Gastrocnemius medialis (tissue), 4 donors: Measurements from ENCODE around the gene WEE1. TPM values are rescaled to one million over a fixed set of nuclear protein-coding genes. Genes with fewer than 3 reads are reported as not detected.
"Not testable (repeated sequence)": the region's sequence is repeated elsewhere in the genome, so short reads cannot be mapped to it uniquely, and the experiment has no call there.

Experiments used
- ATAC-seq, 2 donors: fragments of 150-250 bp; one replicate each; pipeline ENCODE4 v1.9.1; 2016
- DNase-seq, 2 donors: peaks; one replicate each; pipeline ENCODE4 v3.0.0-alpha.2; 2019
- H3K27ac ChIP-seq, 4 donors: fragments of 200-600 bp; sonication (generic); 1 replicate in 1 of 4; 2 replicates in 3 of 4; pipeline ENCODE4 v1.5.1; 2016 to 2018; ENCODE audit warnings: mild to moderate bottlenecking in 2 of 4, moderate library complexity in 1 of 4
- H3K27me3 ChIP-seq, 3 donors: fragments of 200-600 bp; sonication (generic) in 2 of 3; 1 replicate in 1 of 3; 2 replicates in 2 of 3; pipeline versions ENCODE4 v1.5.1 to v1.6.0; 2016 to 2019; ENCODE audit warnings: mild to moderate bottlenecking in 1 of 3, moderate library complexity in 1 of 3
- H3K36me3 ChIP-seq, 2 donors: fragments of 200-600 bp; sonication (generic) in 1 of 2; one replicate each; pipeline ENCODE4 v1.5.1; 2017 to 2018
- H3K4me1 ChIP-seq, 2 donors: fragments of 200-600 bp; sonication (generic) in 1 of 2; one replicate each; pipeline ENCODE4 v1.5.1; 2016 to 2017; ENCODE audit warnings: mild to moderate bottlenecking in 2 of 2
- H3K4me3 ChIP-seq, 4 donors: fragments of 200-600 bp; sonication (generic) in 3 of 4; 1 replicate in 1 of 4; 2 replicates in 3 of 4; pipeline ENCODE4 v1.5.1; 2016 to 2019; ENCODE audit warnings: mild to moderate bottlenecking in 2 of 4
- H3K9me3 ChIP-seq, 3 donors: fragments of 200-600 bp; sonication (generic) in 2 of 3; 1 replicate in 1 of 3; 2 replicates in 2 of 3; pipeline ENCODE4 v1.5.1; 2016 to 2019
- CTCF ChIP-seq, 5 experiments: fragments of 450-650 bp in 3 of 5; fragments of 200-600 bp in 2 of 5; sonication (generic) in 2 of 5; IDR thresholded peaks in 4 of 5; conservative IDR thresholded peaks in 1 of 5; 1 replicate in 4 of 5; 2 replicates in 1 of 5; pipeline ENCODE4 v1.5.1; 2016 to 2019; ENCODE audit warnings: antibody characterized with exemption in 5 of 5, mild to moderate bottlenecking in 3 of 5, moderate library complexity in 3 of 5
- POLR2A ChIP-seq, 2 donors: fragments of 450-650 bp; IDR thresholded peaks; one replicate each; pipeline ENCODE4 v1.6.1; 2017; ENCODE audit warnings: antibody characterized with exemption in 2 of 2, mild to moderate bottlenecking in 2 of 2, moderate library complexity in 2 of 2
- in situ Hi-C, 4 donors: fragments of 200-750 bp; cut with MboI; loops; one replicate each; pipeline versions ENCODE4 v1.15.0 to v1.8.0; 2017; ENCODE audit warnings: low sequenced_read_pairs in 4 of 4
- intact Hi-C: fragments of 100-400 bp; cut with DNase I; formaldehyde crosslinking; loops from one replicate; pipeline ENCODE4 v1.15.1; 2023; ENCODE audit warnings: low total_unique reads
- total RNA-seq, 4 donors: library from RNA; depleted of rRNA; stranded (reverse); fragments of >200 nt; gene quantifications; one replicate each; pipeline versions ENCODE4 v1.1.0 to v1.2.3, GENCODE V29; 2016

Gene WEE1
- total RNA-seq, 4 donors from 2014 or later = 6.8 to 16.2 (median 10.6) TPM

GRCh38 chr11:9600166-9600565, 26.7 kb downstream of the WEE1 start:
- no peak overlapping the region for H3K4me3 ChIP-seq
- no peaks in the 10 kb centered on the region for H3K36me3 ChIP-seq
- DNase-seq (no peak), ATAC-seq (no peak)
- no peaks in the 10 kb centered on the region for H3K9me3 ChIP-seq
- TF ChIP-seq CTCF (IDR thresholded peaks at IDR 0.05 in 4 of 5, conservative IDR thresholded peaks at IDR 0.05 in 1 of 5) (no peak), POLR2A (IDR thresholded peaks at IDR 0.05) (no peak)
- no peaks in the 10 kb centered on the region for H3K4me1 ChIP-seq
- H3K27me3 ChIP-seq = no peaks in the 10 kb centered on the region
- in situ Hi-C loops (no loop called here), intact Hi-C loops (no loop called here)
- H3K27ac ChIP-seq = no peak overlapping the region

- Histone ChIP-seq H3K4me3 (no peak overlapping the region), H3K36me3 (no peaks in the 10 kb centered on the region), H3K27me3 (no peaks in the 10 kb centered on the region), H3K9me3 (no peaks in the 10 kb centered on the region), H3K27ac (no peak overlapping the region), H3K4me1 (no peaks in the 10 kb centered on the region)
- in situ Hi-C loops = no loop called here
- DNase-seq = no peak
- TF ChIP-seq POLR2A (IDR thresholded peaks at IDR 0.05) (no peak), CTCF (IDR thresholded peaks at IDR 0.05 in 4 of 5, conservative IDR thresholded peaks at IDR 0.05 in 1 of 5) (no peak)
- intact Hi-C loops = no loop called here
- ATAC-seq = no peak
Measured at GRCh38 chr11:9600644-9601036, 27.2 kb downstream of the WEE1 start.

- intact Hi-C loops = no loop called here
- H3K36me3 ChIP-seq = no peaks in the 10 kb centered on the region
- peak overlapping the region in 2 of 4 donors; percentile 18 to 45 for H3K27ac ChIP-seq
- no peak overlapping the region for H3K4me3 ChIP-seq
- DNase-seq = peak in 1 of 2 donors; percentile 45
- H3K9me3 ChIP-seq = no peaks in the 10 kb centered on the region
- peak in 1 of 2 donors; percentile 39 for ATAC-seq
- in situ Hi-C loops = no loop called here
- TF ChIP-seq POLR2A (IDR thresholded peaks at IDR 0.05) (no peak), CTCF (IDR thresholded peaks at IDR 0.05 in 4 of 5, conservative IDR thresholded peaks at IDR 0.05 in 1 of 5) (no peak)
- no peaks in the 10 kb centered on the region for H3K27me3 ChIP-seq
- no peaks in the 10 kb centered on the region for H3K4me1 ChIP-seq
Measured at GRCh38 chr11:9601037-9601875, 27.8 kb downstream of the WEE1 start.

GRCh38 chr11:9601876-9602199, 28.4 kb downstream of the WEE1 start:
- no peak overlapping the region for H3K27ac ChIP-seq
- ATAC-seq (no peak), DNase-seq (no peak)
- H3K36me3 ChIP-seq = no peaks in the 10 kb centered on the region
- no peaks in the 10 kb centered on the region for H3K4me1 ChIP-seq
- no peaks in the 10 kb centered on the region for H3K27me3 ChIP-seq
- TF ChIP-seq POLR2A (IDR thresholded peaks at IDR 0.05) (no peak), CTCF (IDR thresholded peaks at IDR 0.05 in 4 of 5, conservative IDR thresholded peaks at IDR 0.05 in 1 of 5) (no peak)
- in situ Hi-C loops (no loop called here), intact Hi-C loops (no loop called here)
- H3K9me3 ChIP-seq = no peaks in the 10 kb centered on the region
- no peak overlapping the region for H3K4me3 ChIP-seq

GRCh38 chr11:9603214-9603613, 29.7 kb downstream of the WEE1 start:
- ATAC-seq, in situ Hi-C loops, intact Hi-C loops: not testable (repeated sequence)

More at GRCh38 chr11:9603214-9603613, 29.7 kb downstream of the WEE1 start:
- H3K9me3 ChIP-seq, H3K36me3 ChIP-seq, H3K27ac ChIP-seq, H3K27me3 ChIP-seq, DNase-seq, H3K4me1 ChIP-seq, H3K4me3 ChIP-seq: not testable (repeated sequence)
